Measurements from ENCODE around the gene SLC6A17.

The SLC6A17 gene

GRCh38 chr1:110213143-110213540 lies 62.8 kb downstream of the SLC6A17 start:
- no peak overlapping the region for H3K27ac Mint-ChIP-seq (ENCODE audit: low read depth)
- H3K27me3 Mint-ChIP-seq: no peaks in the 10 kb centered on the region
- DNase-seq (ENCODE audit: low spot score in 2 of 2) (no peak), ATAC-seq (replicated peaks; ENCODE audit: extremely low read depth, poor library complexity, severe bottlenecking) (no peak)
- peaks cover 25% of the 10 kb centered on the region for H3K4me1 Mint-ChIP-seq
- peaks cover 11% of the 10 kb centered on the region for H3K36me3 Mint-ChIP-seq (ENCODE audit: insufficient read depth)
- H3K4me3 Mint-ChIP-seq: no peak overlapping the region
- no peaks in the 10 kb centered on the region for H3K9me3 Mint-ChIP-seq

- H3K27ac Mint-ChIP-seq (ENCODE audit: low read depth): no peak overlapping the region
- ATAC-seq (replicated peaks; ENCODE audit: extremely low read depth, poor library complexity, severe bottlenecking) (no peak), DNase-seq (ENCODE audit: low spot score in 2 of 2) (no peak)
- H3K4me1 Mint-ChIP-seq: peaks cover 15% of the 10 kb centered on the region
- no peak overlapping the region for H3K4me3 Mint-ChIP-seq
- no peaks in the 10 kb centered on the region for H3K27me3 Mint-ChIP-seq
- H3K36me3 Mint-ChIP-seq (ENCODE audit: insufficient read depth): peaks cover 7% of the 10 kb centered on the region
- no peaks in the 10 kb centered on the region for H3K9me3 Mint-ChIP-seq
Observed at GRCh38 chr1:110214454-110215404, 64.4 kb downstream of the SLC6A17 start.

GRCh38 chr1:110215621-110216515 lies 65.6 kb downstream of the SLC6A17 start:
- no peaks in the 10 kb centered on the region for H3K27me3 Mint-ChIP-seq
- no peak overlapping the region for H3K27ac Mint-ChIP-seq (ENCODE audit: low read depth)
- no peak for DNase-seq (ENCODE audit: low spot score in 2 of 2)
- no peak for ATAC-seq (replicated peaks; ENCODE audit: extremely low read depth, poor library complexity, severe bottlenecking)
- H3K4me1 Mint-ChIP-seq: peaks cover 13% of the 10 kb centered on the region
- H3K4me3 Mint-ChIP-seq: no peak overlapping the region
- H3K9me3 Mint-ChIP-seq: no peaks in the 10 kb centered on the region
- peaks cover 5% of the 10 kb centered on the region for H3K36me3 Mint-ChIP-seq (ENCODE audit: insufficient read depth)

GRCh38 chr1:110216844-110217444 lies 66.7 kb downstream of the SLC6A17 start:
- DNase-seq (ENCODE audit: low spot score in 2 of 2) (no peak), ATAC-seq (replicated peaks; ENCODE audit: extremely low read depth, poor library complexity, severe bottlenecking) (no peak)
- no peak overlapping the region for H3K27ac Mint-ChIP-seq (ENCODE audit: low read depth)
- no peak overlapping the region for H3K4me3 Mint-ChIP-seq
- peaks cover 6% of the 10 kb centered on the region for H3K4me1 Mint-ChIP-seq
- no peaks in the 10 kb centered on the region for H3K27me3 Mint-ChIP-seq
- peaks cover 2% of the 10 kb centered on the region for H3K36me3 Mint-ChIP-seq (ENCODE audit: insufficient read depth)
- H3K9me3 Mint-ChIP-seq: no peaks in the 10 kb centered on the region

- H3K4me3 Mint-ChIP-seq: no peak overlapping the region
- H3K36me3 Mint-ChIP-seq (ENCODE audit: insufficient read depth): peaks cover 1% of the 10 kb centered on the region
- H3K4me1 Mint-ChIP-seq: no peaks in the 10 kb centered on the region
- DNase-seq (ENCODE audit: low spot score in 2 of 2): no peak
- H3K27ac Mint-ChIP-seq (ENCODE audit: low read depth): no peak overlapping the region
- H3K27me3 Mint-ChIP-seq: no peaks in the 10 kb centered on the region
- H3K9me3 Mint-ChIP-seq: no peaks in the 10 kb centered on the region
- ATAC-seq (replicated peaks; ENCODE audit: extremely low read depth, poor library complexity, severe bottlenecking): no peak
Observed at GRCh38 chr1:110218137-110218536, 67.8 kb downstream of the SLC6A17 start.

GRCh38 chr1:110218739-110219138 lies 68.4 kb downstream of the SLC6A17 start:
- ATAC-seq (replicated peaks; ENCODE audit: extremely low read depth, poor library complexity, severe bottlenecking) (no peak), DNase-seq (ENCODE audit: low spot score in 2 of 2) (no peak)
- Mint-ChIP-seq H3K4me1 (no peaks in the 10 kb centered on the region), H3K36me3 (ENCODE audit: insufficient read depth) (no peaks in the 10 kb centered on the region), H3K27ac (ENCODE audit: low read depth) (no peak overlapping the region), H3K4me3 (no peak overlapping the region), H3K9me3 (no peaks in the 10 kb centered on the region), H3K27me3 (no peaks in the 10 kb centered on the region)

- no peaks in the 10 kb centered on the region for H3K4me1 Mint-ChIP-seq
- H3K4me3 Mint-ChIP-seq: no peak overlapping the region
- no peaks in the 10 kb centered on the region for H3K27me3 Mint-ChIP-seq
- ATAC-seq (replicated peaks; ENCODE audit: extremely low read depth, poor library complexity, severe bottlenecking) (no peak), DNase-seq (ENCODE audit: low spot score in 2 of 2) (no peak)
- no peak overlapping the region for H3K27ac Mint-ChIP-seq (ENCODE audit: low read depth)
- H3K9me3 Mint-ChIP-seq: no peaks in the 10 kb centered on the region
- no peaks in the 10 kb centered on the region for H3K36me3 Mint-ChIP-seq (ENCODE audit: insufficient read depth)
Observed at GRCh38 chr1:110220324-110220723, 70.0 kb downstream of the SLC6A17 start.

GRCh38 chr1:110221119-110221518 lies 70.8 kb downstream of the SLC6A17 start:
- DNase-seq (ENCODE audit: low spot score in 2 of 2) (no peak), ATAC-seq (replicated peaks; ENCODE audit: extremely low read depth, poor library complexity, severe bottlenecking) (no peak)
- Mint-ChIP-seq H3K27ac (ENCODE audit: low read depth) (no peak overlapping the region), H3K4me3 (no peak overlapping the region), H3K4me1 (no peaks in the 10 kb centered on the region), H3K27me3 (no peaks in the 10 kb centered on the region), H3K36me3 (ENCODE audit: insufficient read depth) (no peaks in the 10 kb centered on the region), H3K9me3 (no peaks in the 10 kb centered on the region)

- Mint-ChIP-seq H3K9me3 (no peaks in the 10 kb centered on the region), H3K27me3 (no peaks in the 10 kb centered on the region), H3K4me3 (no peak overlapping the region), H3K4me1 (no peaks in the 10 kb centered on the region), H3K27ac (ENCODE audit: low read depth) (no peak overlapping the region), H3K36me3 (ENCODE audit: insufficient read depth) (no peaks in the 10 kb centered on the region)
- ATAC-seq (replicated peaks; ENCODE audit: extremely low read depth, poor library complexity, severe bottlenecking) (no peak), DNase-seq (ENCODE audit: low spot score in 2 of 2) (no peak)
Observed at GRCh38 chr1:110223127-110223526, 72.8 kb downstream of the SLC6A17 start.

- Mint-ChIP-seq H3K4me1 (no peaks in the 10 kb centered on the region), H3K27me3 (no peaks in the 10 kb centered on the region), H3K27ac (ENCODE audit: low read depth) (no peak overlapping the region), H3K36me3 (ENCODE audit: insufficient read depth) (peaks cover 1% of the 10 kb centered on the region), H3K9me3 (no peaks in the 10 kb centered on the region), H3K4me3 (no peak overlapping the region)
- no peak for DNase-seq (ENCODE audit: low spot score in 2 of 2)
- ATAC-seq (replicated peaks; ENCODE audit: extremely low read depth, poor library complexity, severe bottlenecking): no peak
Observed at GRCh38 chr1:110223581-110223980, 73.3 kb downstream of the SLC6A17 start.

- Mint-ChIP-seq H3K4me1 (no peaks in the 10 kb centered on the region), H3K27me3 (no peaks in the 10 kb centered on the region), H3K36me3 (ENCODE audit: insufficient read depth) (peaks cover 2% of the 10 kb centered on the region), H3K4me3 (no peak overlapping the region), H3K27ac (ENCODE audit: low read depth) (no peak overlapping the region), H3K9me3 (no peaks in the 10 kb centered on the region)
- DNase-seq (ENCODE audit: low spot score in 2 of 2) (no peak), ATAC-seq (replicated peaks; ENCODE audit: extremely low read depth, poor library complexity, severe bottlenecking) (no peak)
Observed at GRCh38 chr1:110224240-110224995, 74.1 kb downstream of the SLC6A17 start.

- H3K4me1 Mint-ChIP-seq: no peaks in the 10 kb centered on the region
- DNase-seq (ENCODE audit: low spot score in 2 of 2): no peak
- no peaks in the 10 kb centered on the region for H3K9me3 Mint-ChIP-seq
- no peaks in the 10 kb centered on the region for H3K27me3 Mint-ChIP-seq
- ATAC-seq (replicated peaks; ENCODE audit: extremely low read depth, poor library complexity, severe bottlenecking): no peak
- H3K27ac Mint-ChIP-seq (ENCODE audit: low read depth): no peak overlapping the region
- H3K4me3 Mint-ChIP-seq: no peak overlapping the region
- peaks cover 4% of the 10 kb centered on the region for H3K36me3 Mint-ChIP-seq (ENCODE audit: insufficient read depth)
Observed at GRCh38 chr1:110225212-110225611, 74.9 kb downstream of the SLC6A17 start.

Data from central memory CD8-positive, alpha-beta T cell (primary cell).